Measurements from ENCODE around the gene IL18R1.

The IL18R1 gene

DNA sequence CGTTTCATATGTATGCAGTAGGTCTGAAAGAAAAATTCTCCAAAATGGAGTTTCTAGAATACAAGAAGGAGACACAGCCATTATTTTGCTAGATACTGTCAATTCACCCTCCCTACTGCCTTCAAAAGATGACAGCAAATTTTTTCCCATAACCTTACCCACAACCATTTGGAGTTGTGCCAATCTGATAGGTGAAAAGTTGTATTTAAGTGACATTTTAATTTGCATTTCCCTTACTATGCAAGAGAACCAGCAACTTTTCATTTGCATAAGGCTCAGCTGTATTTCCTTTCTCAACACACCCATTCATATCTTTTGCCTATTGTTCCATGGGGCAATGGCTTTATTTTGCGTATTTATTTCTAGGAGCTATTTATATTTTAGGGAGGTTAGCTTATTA is 36.0 kb downstream of the IL18R1 start:
- no peak for DNase-seq (ENCODE audit: low spot score)

DNA sequence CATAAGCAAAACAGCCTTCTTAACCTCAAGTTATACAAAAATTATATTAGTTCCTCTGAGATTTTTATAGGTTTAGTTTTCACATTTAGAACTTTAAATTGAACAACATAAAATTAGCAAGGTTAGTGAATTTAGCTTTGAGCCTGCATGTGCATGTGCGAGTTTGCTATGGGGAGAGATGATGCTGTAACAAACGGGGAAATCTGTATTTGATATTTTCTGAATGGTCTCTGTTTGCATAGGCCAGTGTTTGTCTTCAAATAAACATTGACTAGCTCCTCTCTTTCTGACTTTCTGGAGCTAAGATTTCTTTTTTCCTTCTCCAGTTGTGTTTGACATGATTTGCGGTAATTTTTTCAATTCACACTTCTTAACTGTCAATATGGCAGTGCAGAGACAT is 36.5 kb downstream of the IL18R1 start:
- no peak for DNase-seq (ENCODE audit: low spot score)

- no peak for DNase-seq (ENCODE audit: low spot score)
Measured at GRCh38 chr2:102392942-102393341, 37.3 kb downstream of the IL18R1 start.

DNA sequence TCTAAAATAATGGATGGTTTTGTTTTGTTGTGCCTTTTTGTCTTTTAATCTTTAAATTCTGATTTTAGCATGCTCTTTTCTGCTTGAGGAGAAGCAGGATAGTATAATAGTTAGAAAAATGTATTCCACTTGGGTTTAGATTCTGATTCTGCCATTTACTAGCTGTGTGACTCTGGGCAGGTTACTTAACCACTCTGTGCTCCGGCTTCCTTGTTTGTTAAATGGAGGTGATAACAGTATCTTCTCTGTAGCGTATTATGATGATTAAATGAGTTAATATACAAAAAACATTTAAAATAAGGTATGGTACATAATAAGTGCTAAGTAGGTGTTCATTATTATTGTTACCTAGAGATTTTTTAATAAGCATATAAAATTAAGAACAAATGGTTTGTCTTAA is 40.4 kb downstream of the IL18R1 start:
- DNase-seq (ENCODE audit: low spot score), result no peak

- DNase-seq (ENCODE audit: low spot score), result no peak
Measured at GRCh38 chr2:102397209-102397608, 41.6 kb downstream of the IL18R1 start.

GRCh38 chr2:102399499-102400141 is 44.0 kb downstream of the IL18R1 start:
- DNase-seq (ENCODE audit: low spot score), result no peak

- no peak for DNase-seq (ENCODE audit: low spot score)
Measured at GRCh38 chr2:102401456-102401855, 45.9 kb downstream of the IL18R1 start.

DNA sequence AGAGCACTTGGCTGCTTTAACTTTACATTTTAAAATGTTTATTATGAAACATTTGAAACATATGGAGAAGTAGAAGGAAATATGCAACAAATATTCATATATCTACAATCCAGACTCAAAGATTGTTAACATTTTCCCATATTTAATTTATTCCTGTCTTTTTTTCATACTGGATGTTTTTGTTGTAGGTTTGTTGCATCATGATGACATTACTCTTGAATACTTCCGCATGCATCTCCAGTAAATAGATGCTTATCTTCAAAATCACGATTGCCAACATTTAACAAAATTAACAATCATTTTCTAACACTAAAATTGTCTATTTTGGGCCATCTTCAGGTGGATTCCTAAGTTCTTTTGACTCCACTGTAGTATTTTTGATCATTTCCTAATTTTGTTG is 46.3 kb downstream of the IL18R1 start:
- DNase-seq (ENCODE audit: low spot score), result no peak

- no peak for DNase-seq (ENCODE audit: low spot score)
Measured at GRCh38 chr2:102410952-102411351, 55.4 kb downstream of the IL18R1 start.

DNA sequence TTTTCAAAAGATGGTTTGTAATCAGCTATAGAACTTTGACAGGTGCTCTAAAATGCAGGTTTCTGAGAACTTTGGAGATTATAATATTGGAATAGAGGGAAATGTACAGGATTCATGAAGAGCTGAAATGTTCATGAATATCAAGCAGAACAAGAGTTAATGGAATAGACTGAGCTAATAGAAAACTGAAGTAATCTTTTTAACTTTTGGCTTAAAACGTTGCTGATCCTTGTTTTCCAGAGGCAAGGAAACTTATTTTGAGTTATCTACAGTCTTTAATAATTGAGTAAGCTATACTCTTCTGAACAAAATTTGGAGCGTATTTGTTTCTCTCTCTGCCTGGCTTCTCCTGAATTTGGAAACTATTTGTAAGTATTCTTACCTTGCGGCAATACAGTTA is 56.6 kb downstream of the IL18R1 start:
- DNase-seq (ENCODE audit: low spot score), result no peak

DNA sequence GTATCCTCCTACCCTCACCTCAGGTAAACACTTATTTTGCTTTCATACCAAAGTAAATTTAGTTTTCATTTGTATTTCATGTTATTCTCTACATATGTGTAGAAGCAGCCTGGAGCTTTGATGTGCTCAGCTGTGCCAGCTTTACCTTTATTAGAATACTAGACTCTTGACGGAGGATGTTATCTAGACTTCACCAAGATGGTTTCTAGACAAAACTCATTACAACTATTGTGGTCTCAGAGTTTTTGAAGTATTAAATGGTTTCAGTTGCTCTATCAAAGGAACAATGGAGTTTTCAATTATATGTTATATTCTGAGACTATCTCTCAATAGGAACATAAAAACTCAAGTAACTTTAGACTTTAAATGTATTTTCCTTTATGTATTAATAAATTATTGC is 62.4 kb downstream of the IL18R1 start:
- DNase-seq (ENCODE audit: low spot score), result no peak

GRCh38 chr2:102418421-102418961 is 62.9 kb downstream of the IL18R1 start:
- no peak for DNase-seq (ENCODE audit: low spot score)

DNA sequence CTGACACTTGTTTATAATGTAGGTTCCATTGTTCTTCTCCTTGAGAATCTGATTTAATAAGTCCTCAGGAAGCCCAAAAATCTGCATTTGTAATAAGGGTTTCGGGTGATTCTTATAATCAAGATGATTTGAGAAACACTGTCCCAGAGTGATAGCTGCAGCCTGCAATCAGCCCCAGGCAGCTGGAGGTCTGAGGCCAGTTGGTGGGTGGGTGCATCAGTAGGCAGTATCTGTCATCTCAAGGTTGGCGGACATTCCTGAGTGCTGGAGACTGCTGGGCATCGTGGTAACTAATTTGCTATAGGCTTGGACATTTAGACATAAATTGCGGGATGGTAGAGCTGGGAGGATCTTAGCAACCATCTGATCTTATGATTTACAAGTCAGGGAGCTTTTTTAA is 64.7 kb downstream of the IL18R1 start:
- DNase-seq (ENCODE audit: low spot score), result no peak

DNA sequence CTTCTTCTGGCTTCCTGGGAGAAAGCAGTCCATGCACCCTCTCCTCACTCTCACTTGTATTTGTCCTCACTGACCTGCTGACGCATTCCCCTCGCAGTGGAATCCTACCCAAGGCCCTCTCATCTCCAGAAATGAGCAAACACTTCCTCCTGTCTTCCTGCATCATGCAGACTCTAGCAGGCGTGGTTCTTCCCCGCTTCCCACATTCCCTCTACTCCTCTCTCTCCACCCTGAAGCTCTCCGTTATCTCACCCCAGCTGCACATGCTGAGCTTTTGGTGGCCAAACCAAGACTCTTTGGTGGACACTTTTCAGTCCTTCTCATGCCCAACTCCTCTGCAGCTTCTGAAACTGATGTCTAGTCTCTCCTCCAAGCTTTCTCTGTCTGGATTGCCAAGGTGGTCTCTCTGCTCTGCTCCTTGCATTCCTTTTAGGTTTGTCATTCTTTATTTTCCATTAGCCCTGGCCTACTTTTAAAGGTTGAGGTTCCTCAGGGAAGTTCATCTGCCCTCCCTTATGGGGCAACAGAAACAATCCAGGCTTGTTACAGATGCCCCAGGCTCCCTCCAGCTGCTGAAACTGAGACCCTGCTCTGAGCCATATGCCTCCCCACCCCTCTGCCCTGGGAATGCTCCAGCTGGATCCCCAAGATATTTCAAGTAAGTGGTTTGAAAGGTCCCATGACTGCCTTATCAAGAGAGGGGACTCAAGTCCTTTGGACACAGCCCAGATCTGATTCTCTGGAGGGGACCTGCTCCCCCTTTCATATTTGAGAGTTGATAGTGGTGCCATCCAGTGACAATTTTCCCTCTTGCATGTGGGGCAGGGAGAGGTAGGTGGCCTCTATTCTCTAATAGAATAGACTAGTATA is 66.5 kb downstream of the IL18R1 start:
- DNase-seq (ENCODE audit: low spot score), result no peak

DNA sequence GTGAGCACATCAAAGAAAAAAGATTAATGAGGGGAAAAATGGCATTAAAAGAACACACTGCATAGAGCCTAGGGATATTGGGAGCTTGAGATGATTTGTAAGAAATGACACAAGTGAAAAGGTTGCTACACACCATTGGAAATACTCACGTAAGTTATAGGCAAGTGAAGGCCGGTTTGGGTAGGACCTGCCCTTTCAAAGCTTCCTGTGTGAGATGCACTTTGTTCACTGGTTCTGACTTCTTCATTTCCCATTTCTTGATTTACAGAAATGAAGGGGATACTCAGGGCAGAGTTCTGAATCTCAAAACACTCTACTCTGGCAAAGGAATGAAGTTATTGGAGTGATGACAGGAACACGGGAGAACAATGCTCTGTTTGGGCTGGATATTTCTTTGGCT is 67.3 kb downstream of the IL18R1 start, which contains the start of gene IL18RAP:
Gene IL18RAP (plus strand): TSS at position 251 of the 400 bp plus-strand sequence. CDS start 118 bp downstream, at position 369.
- no peak for DNase-seq (ENCODE audit: low spot score)

- no peak for DNase-seq (ENCODE audit: low spot score)
Measured at GRCh38 chr2:102423368-102423767, 67.8 kb downstream of the IL18R1 start.

GRCh38 chr2:102424754-102425153 is 69.2 kb downstream of the IL18R1 start:
- no peak for DNase-seq (ENCODE audit: low spot score)

DNA sequence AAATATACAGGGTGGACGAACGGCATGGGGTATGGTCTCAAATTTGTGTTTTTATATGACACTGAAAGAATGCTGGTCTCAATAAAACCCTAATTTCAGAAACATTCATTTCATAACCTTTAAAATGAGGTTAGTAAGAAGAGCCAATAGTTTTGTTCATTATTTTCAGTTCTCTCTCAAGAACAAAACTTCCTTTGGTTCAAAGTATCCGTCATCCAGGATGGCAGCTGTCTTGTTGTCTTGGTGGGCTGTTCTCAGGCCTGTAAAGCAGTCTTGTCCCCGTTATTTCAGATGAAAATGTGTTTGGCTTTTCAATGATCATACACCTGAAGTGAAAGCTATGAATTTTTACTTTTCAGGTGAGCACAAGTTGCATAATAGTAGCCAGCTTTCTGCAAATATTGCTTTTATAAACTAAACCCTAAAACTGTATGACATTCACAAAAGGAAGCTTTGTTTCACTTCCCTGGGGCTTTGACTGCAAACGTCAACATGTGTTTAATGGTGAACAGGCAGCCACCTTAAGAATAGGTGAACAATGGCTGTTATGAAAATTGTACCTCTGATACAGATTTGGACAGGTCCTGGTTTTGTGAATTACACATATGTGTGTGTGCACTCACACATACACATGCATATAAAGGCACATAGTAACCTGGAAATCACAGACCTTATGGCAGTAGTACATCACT is 70.0 kb downstream of the IL18R1 start:
- no peak for DNase-seq (ENCODE audit: low spot score)

DNA sequence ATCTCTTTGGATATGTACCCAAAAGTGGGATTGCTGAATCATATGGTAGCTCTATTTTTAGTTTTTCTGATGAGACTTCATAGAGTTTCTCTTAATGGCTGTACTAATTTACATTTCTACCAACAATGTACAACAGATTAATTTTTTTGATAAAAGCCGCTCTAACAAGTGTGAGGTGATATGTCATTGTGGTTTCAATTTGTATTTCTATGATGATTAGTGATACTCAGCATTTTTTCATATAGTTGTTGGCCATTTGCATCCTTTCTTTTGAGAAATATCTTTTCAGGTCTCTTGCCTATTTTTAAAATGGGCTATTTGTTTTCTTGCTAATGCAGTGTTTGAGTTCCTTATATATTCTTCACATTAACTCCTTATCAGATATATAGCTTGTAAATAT is 71.7 kb downstream of the IL18R1 start:
- no peak for DNase-seq (ENCODE audit: low spot score)

- no peak for DNase-seq (ENCODE audit: low spot score)
Measured at GRCh38 chr2:102428573-102428972, 73.0 kb downstream of the IL18R1 start.

DNA sequence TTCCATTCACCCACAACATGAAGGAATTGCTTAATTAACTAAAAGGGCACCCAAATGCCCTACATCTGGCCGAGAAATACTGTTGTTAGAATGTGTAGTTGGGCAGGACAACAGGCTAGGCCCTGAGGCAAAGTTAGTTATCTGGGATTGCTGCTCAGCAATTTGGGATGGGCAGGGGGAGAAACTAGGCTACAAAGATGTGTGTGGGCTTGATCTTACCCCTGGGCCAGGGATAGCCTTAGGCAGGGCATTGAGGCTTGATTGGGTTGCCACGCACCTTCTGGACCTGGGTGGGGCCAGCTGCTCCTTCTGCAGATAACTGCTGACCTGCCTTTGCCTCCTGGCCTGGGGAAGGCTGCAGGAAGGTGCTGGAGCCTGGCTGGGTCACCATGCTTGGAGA is 76.8 kb downstream of the IL18R1 start:
- DNase-seq (ENCODE audit: low spot score), result no peak

DNA sequence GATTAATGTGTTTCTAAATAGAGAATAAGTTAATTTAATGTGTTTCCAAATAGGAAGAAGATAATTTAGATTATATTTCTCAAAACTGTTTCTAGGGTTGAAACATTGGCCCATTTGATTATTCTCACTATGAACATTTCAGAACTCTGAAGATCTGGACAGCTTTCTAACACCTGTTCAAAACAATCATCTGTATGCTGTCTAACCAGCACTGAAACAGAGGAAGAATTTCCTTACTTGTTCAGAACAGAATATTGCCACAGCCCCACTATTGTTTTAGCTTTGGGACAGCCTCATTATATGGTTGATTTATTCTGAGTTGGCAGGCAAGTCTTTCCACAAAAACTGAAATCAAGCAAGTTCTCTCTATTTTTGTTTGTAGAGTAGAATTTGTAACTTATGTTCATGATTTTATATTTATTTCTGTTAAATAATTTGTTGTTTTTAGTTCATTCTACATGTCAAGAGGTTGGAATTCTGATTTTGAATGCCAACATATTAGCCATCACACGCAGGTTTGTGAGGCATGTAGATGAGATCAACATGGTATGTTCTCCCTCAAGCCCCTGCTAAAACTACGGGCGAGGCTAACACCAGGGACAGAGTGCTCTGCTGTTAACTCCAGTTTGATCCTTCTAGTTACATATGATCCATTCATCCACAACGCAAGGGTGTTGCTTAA is 78.5 kb downstream of the IL18R1 start:
- DNase-seq (ENCODE audit: low spot score), result no peak

Data from HuH-7.5 (cell line).